GM08714 (cell line): ENCODE measurements around the gene FEV.
A peak's percentile ranks its signal among the peaks of the same experiment; 100 is the strongest.

Experiments used
- H3K4me3 ChIP-seq: fragments of 200-500 bp; sonication (Bioruptor generic); 2 replicates; pipeline ENCODE4 v1.5.1; 2014; ENCODE audit warnings: mild to moderate bottlenecking, low read length, inconsistent platforms
- ZNF274 ChIP-seq: IDR thresholded peaks from 2 replicates; pipeline ENCODE4 v1.6.1; 2012; ENCODE audit warnings: mild to moderate bottlenecking, low read depth, low read length

Gene FEV

GRCh38 chr2:218981390-218981880 lies 3.5 kb downstream of the FEV start:
- no peak overlapping the region for H3K4me3 ChIP-seq

GRCh38 chr2:218980735-218981389 lies 4.1 kb downstream of the FEV start:
- H3K4me3 ChIP-seq = no peak overlapping the region
- no peak for TF ChIP-seq ZNF274

More at GRCh38 chr2:218981390-218981880, 3.5 kb downstream of the FEV start:
- no peak for TF ChIP-seq ZNF274

- no peak for TF ChIP-seq ZNF274
- no peak overlapping the region for H3K4me3 ChIP-seq
Observed at GRCh38 chr2:218979846-218980734, 4.9 kb downstream of the FEV start.

DNA sequence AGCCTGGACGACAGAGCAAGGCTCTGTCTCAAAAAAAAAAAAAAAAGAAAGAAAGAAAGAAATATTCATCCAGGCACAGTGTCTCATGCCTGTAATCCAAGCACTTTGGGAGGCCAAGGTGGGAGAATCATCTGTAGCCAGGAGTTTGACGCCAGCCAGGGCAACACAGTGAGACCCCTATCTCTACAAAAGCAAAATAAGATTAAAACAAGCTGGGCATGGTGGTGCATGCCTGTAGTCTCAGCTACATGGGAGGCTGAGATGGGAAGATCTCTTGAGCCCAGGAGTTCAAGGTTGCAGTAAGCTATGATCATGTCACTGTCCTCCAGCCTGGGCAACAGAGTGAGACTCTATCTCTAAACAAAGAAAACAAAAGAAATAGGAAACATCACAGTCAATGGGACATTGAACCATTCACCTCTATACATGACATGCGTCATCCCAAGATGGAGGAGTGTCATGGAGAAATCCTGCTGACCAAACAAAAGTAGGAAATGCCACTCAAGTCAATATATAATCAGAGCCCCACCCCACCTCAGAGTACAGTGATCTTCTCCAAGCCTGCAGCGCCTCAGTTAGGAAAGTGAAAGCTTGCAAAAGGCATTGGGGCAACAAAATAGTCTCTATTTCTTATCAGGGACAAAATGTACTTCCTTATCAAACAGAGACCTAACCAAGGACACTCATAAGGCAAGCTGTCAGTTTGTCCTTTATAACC lies 9.8 kb downstream of the FEV start:
- no peak for TF ChIP-seq ZNF274
- no peak overlapping the region for H3K4me3 ChIP-seq

- no peak for TF ChIP-seq ZNF274
Observed at GRCh38 chr2:218970894-218971293, 14.1 kb downstream of the FEV start.

DNA sequence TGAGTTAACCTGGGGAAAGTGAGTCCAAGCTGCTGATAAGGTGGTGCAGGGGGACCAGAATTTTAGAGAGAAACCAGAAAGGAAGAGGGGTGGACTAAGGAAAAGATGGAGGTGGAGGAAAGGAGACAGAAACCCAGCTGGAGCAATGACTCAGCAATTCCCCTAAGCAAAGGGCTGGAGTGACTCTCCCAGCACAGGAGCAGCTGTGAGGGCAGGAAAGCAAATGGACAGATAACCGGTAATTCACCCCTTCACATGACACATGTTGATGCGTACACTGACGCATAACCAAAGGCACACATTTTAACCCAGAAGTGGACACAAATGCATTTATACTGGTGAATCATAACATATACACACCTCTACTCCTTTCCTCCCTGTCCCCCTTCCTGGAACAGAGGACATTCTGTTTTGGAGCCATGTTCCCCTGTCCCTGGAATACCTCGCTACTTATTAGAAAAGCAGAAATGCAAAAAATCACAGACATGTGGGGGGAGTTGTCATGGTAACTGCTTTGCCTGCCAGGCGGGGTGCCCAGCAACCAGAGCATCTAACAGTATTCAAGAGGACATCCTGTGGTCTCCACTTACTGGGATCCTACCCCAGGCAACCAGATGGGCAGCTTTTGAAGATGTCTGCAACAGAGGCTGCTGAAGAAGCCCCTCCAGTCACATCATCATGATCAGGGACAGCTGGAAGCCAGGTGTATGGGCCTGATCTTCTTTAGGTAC lies 20.8 kb downstream of the FEV start:
- H3K4me3 ChIP-seq = no peak overlapping the region
- no peak for TF ChIP-seq ZNF274

More at GRCh38 chr2:218970894-218971293, 14.1 kb downstream of the FEV start:
- no peak overlapping the region for H3K4me3 ChIP-seq

DNA sequence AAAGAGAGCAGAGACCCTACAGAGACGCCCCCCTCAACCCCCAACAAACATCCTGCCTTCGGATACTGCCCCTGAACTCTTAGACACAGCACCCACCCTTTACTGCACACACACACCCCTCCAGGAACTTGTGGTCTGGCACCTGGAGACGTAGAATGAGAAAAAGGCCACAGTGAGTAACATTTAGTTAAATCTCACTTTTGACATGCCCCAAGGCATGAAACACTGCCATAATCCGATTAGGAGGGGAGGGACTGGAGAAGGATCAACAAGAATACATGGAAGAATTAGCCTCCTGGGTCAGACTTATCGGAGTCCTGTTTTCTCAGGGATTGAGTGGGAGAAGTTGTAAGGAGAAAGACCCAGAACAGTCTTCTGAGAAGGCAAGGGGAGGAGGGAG lies 21.4 kb downstream of the FEV start:
- H3K4me3 ChIP-seq = no peak overlapping the region
- TF ChIP-seq ZNF274 = no peak

GRCh38 chr2:218962859-218963492 lies 22.0 kb downstream of the FEV start:
- H3K4me3 ChIP-seq = no peak overlapping the region
- TF ChIP-seq ZNF274 = no peak

DNA sequence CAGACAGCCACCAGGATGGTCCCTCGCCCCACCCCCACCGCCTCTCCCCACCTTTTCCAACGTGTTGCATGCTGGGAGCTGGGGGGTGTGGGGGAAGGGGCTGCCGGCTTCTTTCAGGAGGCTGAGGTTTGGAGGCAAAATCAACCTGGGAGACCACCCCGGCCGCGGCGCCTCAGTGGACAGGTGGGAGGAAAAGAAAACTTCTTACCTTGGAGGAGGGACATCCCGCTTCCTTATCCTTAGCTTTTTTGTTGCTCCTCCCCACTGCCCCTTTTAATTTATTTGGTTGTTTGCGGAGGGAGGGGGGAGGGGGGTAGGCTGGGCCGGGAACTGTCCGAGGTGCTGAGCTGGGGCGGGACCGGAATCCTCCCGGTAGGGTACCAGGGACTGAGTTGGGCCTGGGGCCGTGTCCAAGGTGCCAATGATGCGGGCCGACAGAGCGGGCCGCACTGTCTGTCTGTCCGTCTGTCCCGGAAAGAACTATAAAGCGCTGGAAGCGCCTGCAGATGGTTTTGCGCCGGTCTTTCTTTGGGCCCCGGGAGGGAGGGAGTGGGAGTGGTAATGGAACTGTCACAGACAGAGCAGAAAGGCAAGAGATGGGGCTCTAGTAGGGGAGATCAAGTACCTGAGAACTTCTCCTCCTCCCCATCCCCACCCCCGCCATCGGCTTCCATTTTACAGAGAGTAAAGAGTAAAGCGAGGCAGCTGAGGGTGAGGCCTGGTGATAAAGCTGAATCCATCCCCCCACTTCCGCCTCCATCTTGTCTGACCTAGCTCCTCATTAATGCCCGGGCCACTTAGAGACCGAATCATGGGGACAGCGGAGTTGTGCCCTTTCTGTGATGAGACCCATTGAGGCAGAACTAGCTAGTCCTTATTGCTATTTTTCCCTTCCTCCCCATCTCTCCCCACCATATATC lies 23.1 kb downstream of the FEV start:
- H3K4me3 ChIP-seq = no peak overlapping the region

DNA sequence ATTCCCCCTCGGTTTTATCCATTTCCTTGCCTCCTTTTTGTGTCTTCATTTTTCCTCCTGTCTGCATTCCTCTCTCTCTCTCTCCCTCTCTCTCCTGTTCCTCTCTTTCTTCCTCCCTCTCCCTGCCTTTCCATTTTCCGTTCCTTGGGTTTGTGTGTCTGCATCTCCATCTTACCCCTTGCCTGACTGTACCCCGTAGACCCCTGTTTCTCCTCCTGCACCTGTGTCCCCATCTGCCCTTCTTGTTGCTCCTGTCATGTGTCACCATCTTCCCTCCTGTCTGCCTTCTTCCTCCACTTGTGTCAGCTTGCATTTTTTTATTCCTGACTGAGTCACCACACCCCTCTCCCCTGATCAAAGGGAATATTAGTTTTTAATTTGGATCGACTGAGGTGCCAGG lies 23.8 kb downstream of the FEV start:
- TF ChIP-seq ZNF274 = no peak
- no peak overlapping the region for H3K4me3 ChIP-seq

More for the DNA sequence above, 23.1 kb downstream of the FEV start:
- no peak for TF ChIP-seq ZNF274

DNA sequence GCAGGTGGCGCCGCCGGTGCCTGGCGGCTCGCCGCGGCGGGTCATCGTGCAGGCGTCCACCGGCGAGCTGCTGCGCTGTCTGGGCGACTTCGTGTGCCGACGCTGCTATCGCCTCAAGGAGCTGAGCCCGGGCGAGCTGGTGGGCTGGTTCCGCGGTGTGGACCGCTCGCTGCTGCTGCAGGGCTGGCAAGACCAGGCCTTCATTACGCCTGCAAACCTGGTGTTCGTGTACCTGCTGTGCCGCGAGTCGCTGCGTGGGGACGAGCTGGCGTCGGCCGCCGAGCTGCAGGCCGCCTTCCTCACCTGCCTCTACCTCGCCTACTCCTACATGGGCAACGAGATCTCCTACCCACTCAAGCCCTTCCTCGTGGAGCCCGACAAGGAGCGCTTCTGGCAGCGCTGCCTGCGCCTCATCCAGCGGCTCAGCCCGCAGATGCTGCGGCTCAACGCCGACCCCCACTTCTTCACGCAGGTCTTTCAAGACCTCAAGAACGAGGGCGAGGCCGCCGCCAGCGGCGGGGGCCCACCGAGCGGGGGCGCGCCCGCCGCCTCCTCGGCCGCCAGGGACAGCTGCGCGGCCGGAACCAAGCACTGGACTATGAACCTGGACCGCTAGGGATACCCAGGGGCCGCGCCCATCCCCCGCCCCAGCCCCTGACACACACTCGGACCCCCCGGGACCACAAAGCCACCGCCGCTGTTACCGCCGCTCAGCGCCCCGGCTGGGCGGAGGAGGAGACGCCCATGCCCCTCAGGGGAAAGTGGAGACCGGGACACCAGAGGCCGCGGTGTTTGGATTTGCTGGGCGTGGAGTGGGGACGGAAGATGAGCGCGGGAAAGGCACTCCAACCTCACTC lies 24.4 kb downstream of the FEV start:
- H3K4me3 ChIP-seq = no peak overlapping the region
- TF ChIP-seq ZNF274 = no peak

DNA sequence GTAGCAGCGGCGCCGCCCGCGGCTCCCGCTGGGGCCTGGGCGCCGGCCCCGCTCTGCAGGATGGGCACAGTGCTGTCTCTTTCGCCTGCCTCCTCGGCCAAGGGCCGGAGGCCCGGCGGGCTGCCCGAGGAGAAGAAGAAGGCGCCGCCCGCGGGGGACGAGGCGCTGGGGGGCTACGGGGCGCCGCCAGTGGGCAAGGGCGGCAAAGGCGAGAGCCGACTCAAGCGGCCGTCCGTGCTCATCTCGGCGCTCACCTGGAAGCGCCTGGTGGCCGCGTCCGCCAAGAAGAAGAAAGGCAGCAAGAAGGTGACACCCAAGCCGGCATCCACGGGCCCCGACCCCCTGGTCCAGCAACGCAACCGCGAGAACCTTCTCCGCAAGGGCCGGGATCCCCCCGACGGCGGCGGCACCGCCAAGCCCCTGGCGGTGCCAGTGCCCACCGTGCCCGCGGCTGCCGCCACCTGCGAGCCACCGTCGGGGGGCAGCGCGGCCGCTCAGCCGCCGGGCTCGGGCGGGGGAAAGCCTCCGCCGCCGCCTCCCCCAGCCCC lies 25.1 kb downstream of the FEV start:
- H3K4me3 ChIP-seq = peak overlapping the region; percentile 44; the same call in 1 of the 2 replicates
- no peak for TF ChIP-seq ZNF274
